Measurements from ENCODE around the gene FGF1. TPM values are rescaled to one million over a fixed set of nuclear protein-coding genes. Genes with fewer than 3 reads are reported as not detected.

The FGF1 gene
- polyA plus RNA-seq, 10 donors: 5.9 to 10.5 (median 9.1) TPM

GRCh38 chr5:142614054-142614453 is 71.8 kb downstream of the FGF1 start:
- peak in 1 of 3 donors; percentile 32 for DNase-seq

- DNase-seq: peak in 1 of 3 donors; percentile 92
These were observed 72.6 kb downstream of the FGF1 start for GRCh38 chr5:142613271-142613671.

GRCh38 chr5:142612494-142613270 is 73.2 kb downstream of the FGF1 start:
- DNase-seq: peak in 1 of 3 donors; percentile 84

- DNase-seq: peak in 1 of 3 donors; percentile 79
These were observed 74.7 kb downstream of the FGF1 start for GRCh38 chr5:142611154-142611553.

GRCh38 chr5:142610176-142611001 is 75.5 kb downstream of the FGF1 start:
- no peak for DNase-seq

GRCh38 chr5:142609142-142609541 is 76.7 kb downstream of the FGF1 start:
- DNase-seq: no peak

- no peak for DNase-seq
These were observed 77.8 kb downstream of the FGF1 start for GRCh38 chr5:142608081-142608480.

GRCh38 chr5:142605611-142606010 is 80.3 kb downstream of the FGF1 start:
- DNase-seq: peak; percentile 69 to 95 (median 84)

GRCh38 chr5:142602720-142603245 is 83.1 kb downstream of the FGF1 start:
- DNase-seq: no peak

- no peak for DNase-seq
These were observed 84.5 kb downstream of the FGF1 start for GRCh38 chr5:142601432-142601831.

GRCh38 chr5:142600611-142601358 is 85.1 kb downstream of the FGF1 start:
- DNase-seq: peak; percentile 66 to 92 (median 80)

- no peak for DNase-seq
These were observed 85.8 kb downstream of the FGF1 start for GRCh38 chr5:142600092-142600491.

- DNase-seq: no peak
These were observed 87.6 kb downstream of the FGF1 start for GRCh38 chr5:142598338-142598700.

- peak in 1 of 3 donors; percentile 52 for DNase-seq
These were observed 88.1 kb downstream of the FGF1 start for GRCh38 chr5:142597546-142598337.

- no peak for DNase-seq
These were observed 88.9 kb downstream of the FGF1 start for GRCh38 chr5:142597025-142597424.

GRCh38 chr5:142592365-142592764 is 93.5 kb downstream of the FGF1 start:
- DNase-seq: no peak

- DNase-seq: no peak
These were observed 95.2 kb downstream of the FGF1 start for GRCh38 chr5:142590451-142591231.

- DNase-seq: no peak
These were observed 96.2 kb downstream of the FGF1 start for GRCh38 chr5:142589720-142590119.

- DNase-seq: no peak
These were observed 98.4 kb downstream of the FGF1 start for GRCh38 chr5:142587354-142587965.

- DNase-seq: no peak
These were observed 99.3 kb downstream of the FGF1 start for GRCh38 chr5:142586552-142586951.

All from muscle of back (tissue), 11 donors.